GM23338 (cell line): ENCODE results near the gene PPWD1. TPM values are rescaled to one million over a fixed set of nuclear protein-coding genes. Genes with fewer than 3 reads are reported as not detected.

Experiments
- ATAC-seq: fragments of 200-7000 bp; cut with Tn5 transposase; 3 replicates; pipeline ENCODE4 v1.9.1; 2020
- DNase-seq: peaks from one replicate; pipeline ENCODE4 v3.0.0-alpha.2; 2015; ENCODE audit warnings: low spot score
- H2AFZ ChIP-seq: fragments of 200-600 bp; sonication (generic); 2 replicates; pipeline ENCODE4 v1.8.0; 2016; ENCODE audit warnings: antibody characterized with exemption, mild to moderate bottlenecking, moderate library complexity
- H3F3A ChIP-seq: fragments of 200-600 bp; sonication (generic); replicated peaks from 2 replicates; pipeline ENCODE4 v1.8.0; 2017; ENCODE audit warnings: antibody characterized with exemption, mixed run types, low read depth
- H3K27ac ChIP-seq: fragments of 200-600 bp; sonication (generic); 2 replicates; pipeline ENCODE4 v1.6.1; 2016; ENCODE audit warnings: low read depth
- H3K27me3 ChIP-seq: fragments of 200-600 bp; sonication (generic); 2 replicates; pipeline ENCODE4 v1.8.0; 2016; ENCODE audit warnings: mild to moderate bottlenecking, mixed run types, moderate library complexity; ENCODE audit not compliant: insufficient read depth
- H3K36me3 ChIP-seq: fragments of 200-600 bp; sonication (generic); 2 replicates; pipeline ENCODE4 v1.8.0; 2016; ENCODE audit warnings: mild to moderate bottlenecking; ENCODE audit not compliant: insufficient read depth
- H3K4me1 ChIP-seq: fragments of 200-600 bp; sonication (generic); 2 replicates; pipeline ENCODE4 v1.8.0; 2016; ENCODE audit warnings: mild to moderate bottlenecking, moderate library complexity; ENCODE audit not compliant: insufficient read depth
- H3K4me2 ChIP-seq: fragments of 200-600 bp; sonication (generic); 2 replicates; pipeline ENCODE4 v1.7.1; 2017; ENCODE audit warnings: mixed run types
- H3K4me3 ChIP-seq: fragments of 200-600 bp; sonication (generic); 2 replicates; pipeline ENCODE4 v1.6.1; 2016; ENCODE audit warnings: mixed run types
- H3K79me2 ChIP-seq: fragments of 200-600 bp; sonication (generic); replicated peaks from 2 replicates; pipeline ENCODE4 v1.8.0; 2017; ENCODE audit warnings: mild to moderate bottlenecking; ENCODE audit not compliant: insufficient read depth
- H3K9me2 ChIP-seq: fragments of 200-600 bp; sonication (generic); 2 replicates; pipeline ENCODE4 v1.8.0; 2017; ENCODE audit not compliant: insufficient read depth
- H4K20me1 ChIP-seq: fragments of 200-600 bp; sonication (generic); replicated peaks from 2 replicates; pipeline ENCODE4 v1.8.0; 2017; ENCODE audit warnings: mild to moderate bottlenecking; ENCODE audit not compliant: insufficient read depth
- H3K27ac Mint-ChIP-seq: 2 replicates; pipeline ENCODE4 v1.8.0; 2020; ENCODE audit warnings: inconsistent platforms, mild to moderate bottlenecking, moderate library complexity, mixed read lengths
- H3K27me3 Mint-ChIP-seq: 3 replicates; pipeline ENCODE4 v1.8.0; 2022; ENCODE audit warnings: low read depth, mild to moderate bottlenecking, moderate library complexity, mixed read lengths, inconsistent platforms; ENCODE audit not compliant: insufficient read depth, poor library complexity
- H3K36me3 Mint-ChIP-seq: 3 replicates; pipeline ENCODE4 v1.8.0; 2021; ENCODE audit warnings: low read depth, mild to moderate bottlenecking, inconsistent platforms, moderate library complexity, mixed read lengths
- H3K4me1 Mint-ChIP-seq: 3 replicates; pipeline ENCODE4 v1.8.0; 2020; ENCODE audit warnings: mild to moderate bottlenecking, inconsistent platforms, mixed read lengths
- H3K4me3 Mint-ChIP-seq: 3 replicates; pipeline ENCODE4 v1.8.0; 2021; ENCODE audit warnings: moderate library complexity, mild to moderate bottlenecking, inconsistent platforms, mixed read lengths
- H3K9me3 Mint-ChIP-seq: 3 replicates; pipeline ENCODE4 v1.8.0; 2020; ENCODE audit warnings: moderate library complexity, mild to moderate bottlenecking, inconsistent platforms, mixed read lengths
- CTCF ChIP-seq, 2 experiments: fragments of 200-600 bp in 1 of 2; sonication (generic) in 1 of 2; conservative IDR thresholded peaks; 2 replicates each; pipeline versions ENCODE4 v1.5.1 to v1.6.1; 2016 to 2017; ENCODE audit warnings: antibody characterized with exemption in 2 of 2, low read depth in 2 of 2, mild to moderate bottlenecking in 2 of 2, moderate library complexity in 1 of 2
- EZH2phosphoT487 ChIP-seq: fragments of 200-600 bp; sonication (generic); IDR thresholded peaks from one replicate; pipeline ENCODE4 v1.8.1; 2018; ENCODE audit warnings: antibody characterized with exemption; ENCODE audit not compliant: unreplicated experiment
- NANOG ChIP-seq: IDR thresholded peaks from 2 replicates; pipeline ENCODE4 v1.6.1; 2016; ENCODE audit warnings: antibody characterized with exemption, borderline replicate concordance
- ZNF331 ChIP-seq: fragments of 250-450 bp; sonication (Bioruptor Pico); IDR thresholded peaks from 2 replicates; pipeline ENCODE4 v1.5.0; 2020; ENCODE audit warnings: low read depth, mild to moderate bottlenecking, moderate library complexity
- ZNF462 ChIP-seq: fragments of 250-450 bp; sonication (Bioruptor Pico); IDR thresholded peaks from 2 replicates; pipeline ENCODE4 v1.5.0; 2020; ENCODE audit warnings: mild to moderate bottlenecking, moderate library complexity
- polyA plus RNA-seq: library from polyadenylated mRNA; unstranded; fragments of >200 nt; fragmentation: Nextera tagmentation; extraction: Ambion mirVana; gene quantifications from 2 replicates; pipeline ENCODE4 v1.2.1, GENCODE V29; 2016
- total RNA-seq: library from RNA; depleted of rRNA; stranded (reverse); fragments of >200 nt; shearing (Covaris generic); gene quantifications from 2 replicates; pipeline ENCODE4 v1.2.3, GENCODE V29; 2014

Gene PPWD1
- total and polyA plus RNA-seq, 2 experiments from 2014 or later, result 34.8 to 57.1 TPM

GRCh38 chr5:65544473-65544872 is 18.6 kb upstream of the PPWD1 start:
- TF ChIP-seq ZNF331 (no peak), EZH2phosphoT487 (no peak), CTCF (conservative IDR thresholded peaks at IDR 0.05; ENCODE audit: low read depth in 2 of 2) (no peak), ZNF462 (no peak), NANOG (no peak)
- DNase-seq (no peak), ATAC-seq (no peak)
- no peaks in the 10 kb centered on the region for H3K9me3 Mint-ChIP-seq
- Histone ChIP-seq H3K27me3 (no peaks in the 10 kb centered on the region), H2AFZ (no peak overlapping the region), H3F3A (no peaks in the 10 kb centered on the region), H3K79me2 (no peaks in the 10 kb centered on the region), H4K20me1 (no peaks in the 10 kb centered on the region; the same call in 1 of the 2 replicates), H3K4me3 (no peak overlapping the region), H3K27ac (no peak overlapping the region), H3K4me1 (no peaks in the 10 kb centered on the region), H3K9me2 (no peaks in the 10 kb centered on the region; the same call in 1 of the 2 replicates), H3K4me2 (no peak overlapping the region), H3K36me3 (peaks cover 12% of the 10 kb centered on the region; the same call in 1 of the 2 replicates)
- H3K4me1 Mint-ChIP-seq, result no peaks in the 10 kb centered on the region
- no peak overlapping the region for H3K4me3 Mint-ChIP-seq
- H3K36me3 Mint-ChIP-seq, result peaks cover 55% of the 10 kb centered on the region
- no peaks in the 10 kb centered on the region for H3K27me3 Mint-ChIP-seq
- no peak overlapping the region for H3K27ac Mint-ChIP-seq
